Measurements from ENCODE around the gene BOLA3.
"Not testable (repeated sequence)": the region's sequence is repeated elsewhere in the genome, so short reads cannot be mapped to it uniquely, and the experiment has no call there.

DNA sequence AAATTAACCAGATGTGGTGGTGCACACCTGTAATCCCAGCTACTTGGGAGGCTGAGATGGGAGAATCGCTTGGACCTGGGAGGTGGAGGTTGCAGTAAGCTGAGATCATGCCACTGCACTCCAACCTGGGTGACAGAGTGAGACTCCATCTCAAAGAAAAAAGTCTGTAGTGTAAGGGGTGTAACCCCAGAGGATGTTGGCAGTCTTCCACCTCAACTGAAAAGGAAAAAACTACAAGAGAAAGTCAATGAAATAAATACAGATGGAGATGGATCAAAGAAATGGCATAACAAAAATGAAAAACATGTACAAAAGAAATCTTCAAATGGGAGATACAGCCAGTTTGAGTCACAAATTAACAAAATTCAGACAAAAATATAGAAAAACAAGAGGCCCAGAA is 25.9 kb downstream of the BOLA3 start:
- not testable (repeated sequence) for TF ChIP-seq POLR2A (IDR thresholded peaks at IDR 0.05; ENCODE audit: low read depth, low read length); CTCF (IDR thresholded peaks at IDR 0.05 in 2 of 3, conservative IDR thresholded peaks at IDR 0.05 in 1 of 3; ENCODE audit: control insufficient read depth in 2 of 3, extremely low read depth in 1 of 3, insufficient read depth in 1 of 3, low read depth in 3 of 3, low read length in 3 of 3); MTA3 (IDR thresholded peaks at IDR 0.05; ENCODE audit: borderline replicate concordance, low read length); ATF3 (IDR thresholded peaks at IDR 0.05; ENCODE audit: borderline replicate concordance, extremely low read depth, low read depth, low read length); RCOR1 (conservative IDR thresholded peaks at IDR 0.05; ENCODE audit: low read depth, low read length); SPI1 (IDR thresholded peaks at IDR 0.05; ENCODE audit: borderline replicate concordance, insufficient read depth, low read depth, low read length)
